IgD-negative memory B cell (primary cell): ENCODE data around the gene ANKLE2. TPM values are rescaled to one million over a fixed set of nuclear protein-coding genes. Genes with fewer than 3 reads are reported as not detected.

Experiments used
- H3K27ac Mint-ChIP-seq, 3 donors: one replicate each; pipeline ENCODE4 v1.8.0; 2020 to 2022; ENCODE audit warnings: mild to moderate bottlenecking in 3 of 3, mixed read lengths in 3 of 3, moderate library complexity in 1 of 3
- H3K27me3 Mint-ChIP-seq: one replicate; pipeline ENCODE4 v1.8.0; 2021; ENCODE audit warnings: mixed read lengths
- H3K36me3 Mint-ChIP-seq: one replicate; pipeline ENCODE4 v1.8.0; 2020; ENCODE audit warnings: mild to moderate bottlenecking, mixed read lengths
- H3K4me1 Mint-ChIP-seq, 3 donors: one replicate each; pipeline ENCODE4 v1.8.0; 2020 to 2022; ENCODE audit warnings: mixed read lengths in 3 of 3, mild to moderate bottlenecking in 1 of 3
- H3K4me3 Mint-ChIP-seq, 4 donors: one replicate each; pipeline ENCODE4 v1.8.0; 2020 to 2022; ENCODE audit warnings: mild to moderate bottlenecking in 4 of 4, mixed read lengths in 4 of 4, moderate library complexity in 3 of 4
- H3K9me3 Mint-ChIP-seq, 3 donors: one replicate each; pipeline ENCODE4 v1.8.0; 2020 to 2021; ENCODE audit warnings: mixed read lengths in 3 of 3, mild to moderate bottlenecking in 1 of 3
- polyA plus RNA-seq: library from polyadenylated mRNA; unstranded; fragments of 300-500 nt; fragmentation: Illumina TruSeq; gene quantifications from one replicate; pipeline ENCODE4 v1.2.3, GENCODE V29; 2021

Gene ANKLE2
- polyA plus RNA-seq, 1 donor from 2014 or later: 26.6 TPM

DNA sequence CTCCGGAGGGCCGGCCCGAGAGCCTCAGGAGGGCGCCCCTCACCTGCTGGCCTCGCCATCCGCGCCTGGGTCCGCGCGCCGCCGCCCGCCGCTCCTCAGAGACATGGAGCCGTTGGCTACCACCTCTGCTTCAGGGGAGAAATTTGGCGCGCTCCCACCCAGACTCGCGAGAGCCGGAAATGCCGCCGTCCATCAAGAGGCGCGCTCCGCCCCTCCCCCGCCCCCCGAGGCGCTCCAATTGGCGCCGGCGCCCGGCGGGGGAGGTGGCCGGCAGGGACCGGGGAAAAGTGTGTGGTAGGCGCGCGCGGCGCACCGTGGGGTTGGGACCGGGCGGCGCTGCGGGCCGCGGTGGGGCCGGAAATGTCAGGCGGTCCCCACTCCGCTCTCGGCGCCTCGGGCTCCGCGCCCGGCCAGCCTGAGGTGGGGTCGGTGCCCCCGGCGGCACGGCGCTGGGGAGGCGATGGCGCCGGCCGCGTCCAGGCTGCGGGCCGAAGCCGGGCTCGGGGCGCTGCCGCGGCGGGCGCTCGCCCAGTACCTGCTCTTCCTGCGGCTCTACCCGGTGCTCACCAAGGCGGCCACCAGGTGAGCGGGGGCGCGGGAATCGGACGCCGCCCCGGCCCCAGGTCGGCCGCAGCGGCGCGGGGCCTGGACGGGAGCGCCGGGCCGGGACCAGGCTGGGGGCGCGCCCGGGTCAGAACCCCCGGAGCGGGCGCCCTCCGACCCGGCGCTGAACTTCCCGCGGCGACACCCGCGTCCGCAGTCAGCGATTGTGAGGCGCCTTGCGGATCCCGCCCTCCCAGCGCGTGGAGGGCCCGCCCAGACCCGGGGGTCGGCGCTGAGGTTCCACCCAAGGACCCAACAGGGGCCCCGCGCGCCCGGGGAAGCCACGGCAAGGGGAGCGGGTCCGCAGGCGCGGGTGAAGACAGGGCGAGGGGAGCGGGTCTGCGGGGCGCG lies 74.1 kb downstream of the ANKLE2 start, which contains the start of the genes POLE and PXMP2:
TSS of gene POLE (minus strand) at position 132 of the 954 bp plus-strand sequence. CDS start at position 105, 27 bp downstream.
TSS of gene PXMP2 (plus strand) at position 377 of the 954 bp plus-strand sequence. CDS start at position 461, 84 bp downstream.
- no peaks in the 10 kb centered on the region for H3K36me3 Mint-ChIP-seq
- H3K4me1 Mint-ChIP-seq: peaks cover 8 to 14% (median 8%) of the 10 kb centered on the region in 3 donors
- no peaks in the 10 kb centered on the region for H3K27me3 Mint-ChIP-seq
- no peaks in the 10 kb centered on the region for H3K9me3 Mint-ChIP-seq
- H3K27ac Mint-ChIP-seq: peak within 1 kb of the TSS in 1 of 3 donors; percentile 39
- H3K4me3 Mint-ChIP-seq: peak within 1 kb of the TSS; percentile 86 to 93 (median 91)

DNA sequence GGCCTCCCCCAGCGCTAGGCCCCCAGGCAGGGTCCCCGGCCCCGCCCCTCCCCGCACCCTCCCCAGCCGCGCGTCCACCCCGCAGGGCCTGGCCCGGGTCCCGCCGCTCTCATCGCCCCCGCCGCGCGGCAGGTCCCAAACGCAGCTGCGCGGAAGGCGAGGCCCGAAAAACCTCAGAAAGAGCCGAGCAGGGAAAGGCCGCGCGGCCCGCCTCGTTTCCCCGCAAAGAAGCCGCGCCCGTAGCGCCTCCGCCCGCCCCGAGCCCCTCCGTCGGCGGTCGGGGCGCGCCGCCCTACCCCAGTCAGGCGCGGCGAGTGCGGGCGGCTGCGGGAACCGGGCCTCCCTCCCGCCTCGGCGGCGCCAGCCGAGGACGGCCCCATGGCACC lies 74.8 kb downstream of the ANKLE2 start:
- Mint-ChIP-seq H3K4me1 (peaks cover 8 to 14% (median 8%) of the 10 kb centered on the region in 3 donors), H3K27me3 (no peaks in the 10 kb centered on the region), H3K4me3 (peak overlapping the region; percentile 86 to 93 (median 91)), H3K27ac (peak overlapping the region in 1 of 3 donors; percentile 39), H3K36me3 (no peaks in the 10 kb centered on the region), H3K9me3 (no peaks in the 10 kb centered on the region)

DNA sequence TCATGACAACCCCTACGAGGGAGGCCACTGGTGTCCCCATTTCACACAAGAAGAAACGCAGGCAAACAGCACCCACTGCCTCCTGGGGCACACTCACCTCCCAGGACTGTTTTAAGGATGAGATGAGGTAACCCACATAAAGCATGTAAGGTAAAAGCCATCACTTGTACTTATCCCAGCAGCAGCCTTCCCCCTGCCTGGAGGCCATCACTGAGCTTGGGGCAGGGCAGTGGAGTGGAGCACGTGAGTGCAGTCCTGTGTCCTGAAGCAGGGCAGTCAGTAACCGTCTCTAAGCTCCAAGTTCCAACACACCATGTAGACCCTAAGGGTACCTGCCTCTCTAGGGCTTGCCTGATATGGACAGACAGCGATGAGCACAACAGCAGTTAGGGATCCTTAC lies 76.2 kb downstream of the ANKLE2 start:
- Mint-ChIP-seq H3K36me3 (no peaks in the 10 kb centered on the region), H3K9me3 (no peaks in the 10 kb centered on the region), H3K4me1 (peaks cover 8 to 17% (median 10%) of the 10 kb centered on the region in 3 donors), H3K4me3 (peak overlapping the region; percentile 70 to 90 (median 80)), H3K27ac (peak overlapping the region in 1 of 3 donors; percentile 62), H3K27me3 (no peaks in the 10 kb centered on the region)

DNA sequence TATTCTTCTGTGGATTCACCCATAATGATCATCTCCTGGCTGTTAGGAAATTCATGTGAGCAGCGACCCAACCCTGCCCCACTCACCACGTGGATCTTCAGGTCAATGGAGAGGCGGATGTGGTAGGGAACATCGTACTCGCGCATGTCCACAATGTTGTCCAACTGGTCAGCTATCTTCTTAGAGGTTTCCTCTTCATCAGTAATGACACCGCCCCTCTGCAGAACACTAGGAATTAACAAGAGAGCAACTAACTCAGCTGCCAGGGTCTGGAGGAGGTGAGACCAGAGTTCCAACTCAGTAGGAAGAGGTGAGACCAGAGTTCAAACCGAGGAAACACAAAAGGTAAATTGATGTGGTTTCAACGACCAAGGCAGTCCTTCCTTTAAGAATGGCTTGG lies 84.1 kb downstream of the ANKLE2 start:
- H3K9me3 Mint-ChIP-seq: no peaks in the 10 kb centered on the region
- peaks cover 4% of the 10 kb centered on the region for H3K36me3 Mint-ChIP-seq
- no peak overlapping the region for H3K4me3 Mint-ChIP-seq
- H3K27me3 Mint-ChIP-seq: no peaks in the 10 kb centered on the region
- peaks cover 0 to 3% (median 2%) of the 10 kb centered on the region in 3 donors for H3K4me1 Mint-ChIP-seq
- H3K27ac Mint-ChIP-seq: no peak overlapping the region

DNA sequence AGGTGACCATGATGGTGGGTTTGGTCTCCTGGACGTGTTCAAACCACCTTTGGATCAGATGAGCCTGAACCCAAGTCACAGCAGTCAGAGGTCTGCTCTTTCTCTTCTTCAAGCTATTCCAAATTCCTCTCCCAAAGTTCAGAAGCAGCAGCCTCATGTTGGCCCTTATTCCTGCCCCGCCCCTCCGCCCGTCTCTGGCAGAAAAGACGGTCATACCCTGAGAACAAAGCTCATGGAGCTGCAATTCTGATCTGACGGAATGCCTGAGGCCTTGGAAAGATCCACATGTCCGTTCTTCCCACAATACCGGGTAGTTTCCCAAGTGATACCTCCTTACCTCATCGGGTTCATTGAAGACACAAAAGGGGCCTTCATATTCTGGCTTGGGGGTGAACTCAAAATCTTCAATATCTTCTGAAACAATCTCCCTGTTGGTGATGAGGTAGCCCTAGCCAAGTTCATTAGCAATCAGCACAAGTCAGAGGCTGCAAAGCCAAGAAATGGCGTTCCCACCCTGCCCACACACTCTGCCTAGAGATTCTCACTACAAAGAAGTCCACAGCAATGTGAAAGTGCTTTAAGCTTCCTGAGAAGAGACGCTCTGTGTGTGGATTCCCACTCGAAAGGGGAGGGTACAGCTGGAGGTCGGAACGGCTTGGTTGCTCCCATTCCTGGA lies 85.7 kb downstream of the ANKLE2 start:
- H3K36me3 Mint-ChIP-seq: peaks cover 7% of the 10 kb centered on the region
- H3K4me3 Mint-ChIP-seq: no peak overlapping the region
- H3K9me3 Mint-ChIP-seq: no peaks in the 10 kb centered on the region
- H3K4me1 Mint-ChIP-seq: peaks cover 0 to 5% (median 2%) of the 10 kb centered on the region in 3 donors
- no peak overlapping the region for H3K27ac Mint-ChIP-seq
- H3K27me3 Mint-ChIP-seq: no peaks in the 10 kb centered on the region

Other genes with a start within 250 kb of the ANKLE2 start
- gene LRCOL1, start 151.2 kb downstream of the ANKLE2 start, polyA plus RNA-seq: not detected
- gene P2RX2, start 143.1 kb downstream of the ANKLE2 start, polyA plus RNA-seq: not detected
- 3.4 TPM for gene POLE, start 74.5 kb downstream of the ANKLE2 start, polyA plus RNA-seq
- gene PXMP2, start 74.2 kb downstream of the ANKLE2 start, polyA plus RNA-seq: 6.2 TPM
- gene PGAM5, start 51.0 kb downstream of the ANKLE2 start, polyA plus RNA-seq: 21.4 TPM
- 11.5 TPM for gene GOLGA3, start 67.0 kb upstream of the ANKLE2 start, polyA plus RNA-seq
- gene CHFR, start 125.8 kb upstream of the ANKLE2 start, polyA plus RNA-seq: 24.3 TPM
- gene ZNF605, start 194.5 kb upstream of the ANKLE2 start, polyA plus RNA-seq: 3.6 TPM
- gene ZNF26, start 224.5 kb upstream of the ANKLE2 start, polyA plus RNA-seq: 14.4 TPM